Stimulated activated naive B cell treated with anti-CD40 and anti-IgM and Interleukin-4, amounts not matched to agents 10 μg/mL and 1 μg/mL and 100 μg/mL, for 72 hours (primary cell): ENCODE results near the gene MFNG.

Experiments
- ATAC-seq, 2 donors: fragments of 150-1000 bp; cut with Tn5 transposase; replicated peaks; 2 replicates each; pipeline ENCODE4 v1.10.0; 2021; ENCODE audit warnings: moderate library complexity in 1 of 2
- DNase-seq: peaks from one replicate; pipeline ENCODE4 v3.0.0; 2021
- H3K27ac Mint-ChIP-seq: one replicate; pipeline ENCODE4 v1.8.0; 2022; ENCODE audit warnings: mild to moderate bottlenecking, mixed read lengths
- H3K27me3 Mint-ChIP-seq, 2 donors: one replicate each; pipeline ENCODE4 v1.8.0; 2022; ENCODE audit warnings: mixed read lengths in 2 of 2
- H3K36me3 Mint-ChIP-seq, 2 donors: one replicate each; pipeline ENCODE4 v1.8.0; 2022; ENCODE audit warnings: mixed read lengths in 2 of 2, mild to moderate bottlenecking in 1 of 2
- H3K4me1 Mint-ChIP-seq, 2 donors: one replicate each; pipeline ENCODE4 v1.8.0; 2022; ENCODE audit warnings: mixed read lengths in 2 of 2, mild to moderate bottlenecking in 1 of 2
- H3K4me3 Mint-ChIP-seq, 2 donors: one replicate each; pipeline ENCODE4 v1.8.0; 2022; ENCODE audit warnings: mild to moderate bottlenecking in 2 of 2, mixed read lengths in 2 of 2, moderate library complexity in 1 of 2
- H3K9me3 Mint-ChIP-seq, 2 donors: one replicate each; pipeline ENCODE4 v1.8.0; 2022; ENCODE audit warnings: mixed read lengths in 2 of 2, mild to moderate bottlenecking in 1 of 2

MFNG gene

DNA sequence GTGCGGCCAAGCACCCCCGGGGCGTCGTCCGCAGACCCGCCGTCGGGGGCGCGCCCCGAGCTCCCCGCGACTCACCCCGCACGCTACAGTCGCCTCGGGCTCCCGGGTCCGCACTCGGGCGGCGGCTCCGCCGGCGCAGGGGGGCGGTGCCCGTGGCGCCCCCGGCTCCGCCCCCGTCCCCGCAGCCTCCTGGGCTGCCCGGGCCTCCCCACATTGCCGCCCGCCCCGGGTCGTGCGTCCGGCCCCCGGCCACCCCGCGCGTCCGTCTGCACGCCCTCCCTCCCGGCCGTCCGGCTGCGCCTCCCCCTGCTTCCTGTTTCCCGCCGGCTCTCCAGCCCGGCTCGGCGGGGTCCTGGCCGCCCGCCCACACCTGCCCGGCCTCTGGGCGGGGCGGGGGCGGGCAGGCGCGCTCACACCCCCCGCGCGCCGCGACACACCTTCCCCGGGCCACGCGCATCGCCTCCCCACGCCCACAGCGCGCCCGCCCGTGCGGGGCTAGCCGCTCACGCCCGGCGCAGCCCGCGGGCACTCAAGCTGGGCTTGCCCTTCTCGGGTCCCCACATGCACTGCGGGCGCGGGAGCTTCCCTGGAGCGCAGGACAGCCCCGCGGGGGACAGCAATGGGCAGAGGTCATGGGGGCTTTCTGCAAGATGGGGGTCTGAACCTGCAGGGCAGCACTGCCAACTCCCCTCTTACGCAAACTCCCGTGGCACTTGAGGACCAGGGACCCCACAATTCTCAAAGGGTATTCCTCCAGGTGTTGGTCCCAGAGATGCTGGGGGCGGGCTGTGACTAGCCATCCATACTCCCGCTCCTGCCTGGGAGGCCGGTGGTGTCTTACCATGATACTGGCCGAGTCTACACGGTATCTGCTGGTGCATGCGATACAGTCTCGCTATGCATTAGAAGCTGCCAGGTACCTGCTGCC lies 33.3 kb upstream of the MFNG start, which contains the start of gene CARD10:
Gene CARD10, minus strand, starts transcription at position 148 of the 928 bp plus-strand sequence. CDS start 215 bp downstream, outside the sequence.
- DNase-seq (no peak), ATAC-seq (peak; percentile 60)
- peak within 1 kb of the TSS; percentile 70 to 78 for H3K4me3 Mint-ChIP-seq
- H3K27ac Mint-ChIP-seq = no peak within 1 kb of the TSS
- peaks cover 2 to 8% of the 10 kb centered on the region in 2 donors for H3K4me1 Mint-ChIP-seq
- peaks cover 50 to 69% of the 10 kb centered on the region in 2 donors for H3K27me3 Mint-ChIP-seq
- peaks cover 0 to 4% of the 10 kb centered on the region in 2 donors for H3K9me3 Mint-ChIP-seq
- H3K36me3 Mint-ChIP-seq = peaks cover 0 to 3% of the 10 kb centered on the region in 2 donors

DNA sequence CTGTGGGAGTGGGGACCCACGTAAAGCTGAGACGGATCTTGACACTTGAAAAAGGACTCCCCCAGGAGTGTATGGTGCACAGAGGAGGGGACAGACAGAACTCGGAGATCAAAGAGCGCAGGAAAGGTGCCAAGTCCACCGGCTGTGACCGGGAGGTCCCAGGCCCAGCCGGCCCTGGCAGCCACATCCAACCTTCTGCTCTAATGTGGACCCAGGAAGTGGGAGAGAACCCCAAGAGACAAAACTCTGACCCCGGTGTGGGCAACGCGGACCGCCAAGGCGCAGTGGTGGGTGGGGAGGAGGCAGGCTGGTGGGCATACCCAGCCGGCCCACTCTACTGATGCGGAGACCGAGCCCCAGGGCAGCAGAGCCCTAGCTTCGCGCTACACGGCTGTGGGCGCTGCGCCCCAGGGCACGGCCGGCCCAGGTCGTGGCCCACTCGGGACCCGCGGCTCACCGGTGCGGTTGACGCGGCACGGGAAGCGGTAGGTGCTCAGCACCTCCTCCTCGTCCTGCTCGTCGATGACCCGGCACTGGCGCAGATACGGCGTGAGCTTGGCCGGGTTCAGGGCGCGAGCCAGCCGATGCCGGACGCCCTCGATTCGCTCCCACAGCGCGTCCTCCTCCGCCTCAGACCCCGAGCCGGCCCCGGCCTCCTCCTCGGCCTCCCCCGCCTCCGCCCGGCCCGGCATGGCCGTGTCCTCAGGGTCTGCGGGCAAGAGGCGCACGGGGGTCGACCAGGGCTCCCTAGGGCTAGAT lies 32.5 kb upstream of the MFNG start:
- DNase-seq = no peak
- H3K4me1 Mint-ChIP-seq = peaks cover 2 to 8% of the 10 kb centered on the region in 2 donors
- no peak overlapping the region for H3K27ac Mint-ChIP-seq
- peak overlapping the region; percentile 70 to 78 for H3K4me3 Mint-ChIP-seq
- peak; percentile 26 to 35 for ATAC-seq
- peaks cover 0 to 3% of the 10 kb centered on the region in 2 donors for H3K36me3 Mint-ChIP-seq
- peaks cover 0 to 4% of the 10 kb centered on the region in 2 donors for H3K9me3 Mint-ChIP-seq
- peaks cover 50 to 65% of the 10 kb centered on the region in 2 donors for H3K27me3 Mint-ChIP-seq

DNA sequence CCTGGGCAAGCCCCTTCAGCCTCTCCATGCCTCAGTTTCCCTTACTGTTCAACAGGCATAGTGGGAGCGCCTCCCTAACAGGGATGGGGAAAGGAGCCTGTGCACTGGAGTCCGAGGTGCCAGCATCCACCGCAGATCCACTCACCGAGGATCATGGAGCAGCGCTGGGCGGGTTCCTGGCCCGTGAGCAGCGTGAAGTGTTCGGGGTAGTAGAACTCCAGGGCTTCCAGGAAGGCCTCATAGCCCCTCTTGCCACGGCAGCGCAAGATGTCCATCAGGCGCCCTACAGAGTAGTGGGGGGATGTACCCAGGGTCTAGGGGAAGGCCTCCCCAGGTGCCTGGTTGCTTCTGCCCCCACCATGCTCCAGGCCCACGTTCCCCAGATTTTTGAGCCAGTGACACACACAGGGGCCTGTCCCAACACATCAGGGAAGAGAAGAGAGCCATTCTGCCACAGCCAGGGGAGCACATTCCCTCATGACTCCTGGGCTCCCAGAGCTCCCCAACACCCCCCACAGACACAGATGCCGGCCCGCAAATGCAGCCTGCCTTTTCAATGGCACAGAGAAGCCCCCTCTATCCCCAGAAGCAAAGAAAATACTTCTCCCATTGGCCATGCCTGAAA lies 31.8 kb upstream of the MFNG start:
- Mint-ChIP-seq H3K27ac (no peak overlapping the region), H3K4me1 (peaks cover 2 to 8% of the 10 kb centered on the region in 2 donors), H3K4me3 (peak overlapping the region; percentile 69 to 70), H3K9me3 (peaks cover 0 to 4% of the 10 kb centered on the region in 2 donors), H3K27me3 (peaks cover 47 to 64% of the 10 kb centered on the region in 2 donors), H3K36me3 (peaks cover 0 to 3% of the 10 kb centered on the region in 2 donors)
- DNase-seq (no peak), ATAC-seq (no peak)

DNA sequence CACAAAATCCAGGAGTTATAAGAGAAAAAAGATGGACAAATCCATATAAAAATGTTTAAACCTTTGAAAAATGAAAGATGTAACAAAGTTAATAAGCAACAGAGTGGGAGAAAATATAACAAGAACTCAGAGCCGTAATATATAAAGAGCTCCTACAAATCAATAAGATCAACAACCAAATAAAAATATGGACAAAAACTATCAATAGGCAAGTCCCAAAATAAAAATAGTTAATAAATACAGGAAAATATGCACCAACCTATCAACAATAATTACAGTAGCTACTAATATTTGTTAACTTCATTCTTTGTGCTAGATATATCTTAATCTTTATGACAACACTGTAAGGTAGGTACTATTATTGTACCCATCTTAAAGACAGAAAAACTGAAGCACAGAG lies 30.3 kb upstream of the MFNG start:
- H3K27me3 Mint-ChIP-seq = peaks cover 36 to 50% of the 10 kb centered on the region in 2 donors
- peaks cover 0 to 4% of the 10 kb centered on the region in 2 donors for H3K9me3 Mint-ChIP-seq
- no peak for ATAC-seq
- peaks cover 2 to 8% of the 10 kb centered on the region in 2 donors for H3K4me1 Mint-ChIP-seq
- H3K36me3 Mint-ChIP-seq = peaks cover 0 to 3% of the 10 kb centered on the region in 2 donors
- DNase-seq = no peak
- H3K4me3 Mint-ChIP-seq = no peak overlapping the region
- no peak overlapping the region for H3K27ac Mint-ChIP-seq

DNA sequence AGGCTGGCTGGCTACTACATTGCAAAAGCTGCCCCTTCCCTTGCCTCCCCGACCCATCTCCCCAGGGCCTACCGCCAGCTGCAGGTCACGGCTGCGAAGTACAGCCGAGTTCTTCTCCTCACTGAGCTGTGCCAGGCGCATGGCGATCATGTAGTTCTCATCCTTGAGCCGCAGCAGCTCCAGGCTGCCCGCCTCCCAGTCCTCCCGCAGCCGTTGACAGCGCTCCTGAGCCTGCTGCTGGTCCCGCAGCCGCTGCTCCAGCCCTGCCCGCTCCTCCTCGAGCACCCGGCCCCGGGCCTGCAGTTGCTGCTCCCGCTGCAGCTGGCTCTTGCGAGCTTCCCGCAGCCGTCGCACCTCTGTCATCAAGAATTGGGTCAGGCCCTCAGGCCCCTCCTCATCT lies 29.7 kb upstream of the MFNG start:
- H3K36me3 Mint-ChIP-seq = peaks cover 0 to 3% of the 10 kb centered on the region in 2 donors
- peaks cover 2 to 8% of the 10 kb centered on the region in 2 donors for H3K4me1 Mint-ChIP-seq
- DNase-seq (no peak), ATAC-seq (no peak)
- peaks cover 32 to 44% of the 10 kb centered on the region in 2 donors for H3K27me3 Mint-ChIP-seq
- H3K27ac Mint-ChIP-seq = no peak overlapping the region
- peaks cover 0 to 4% of the 10 kb centered on the region in 2 donors for H3K9me3 Mint-ChIP-seq
- H3K4me3 Mint-ChIP-seq = no peak overlapping the region

DNA sequence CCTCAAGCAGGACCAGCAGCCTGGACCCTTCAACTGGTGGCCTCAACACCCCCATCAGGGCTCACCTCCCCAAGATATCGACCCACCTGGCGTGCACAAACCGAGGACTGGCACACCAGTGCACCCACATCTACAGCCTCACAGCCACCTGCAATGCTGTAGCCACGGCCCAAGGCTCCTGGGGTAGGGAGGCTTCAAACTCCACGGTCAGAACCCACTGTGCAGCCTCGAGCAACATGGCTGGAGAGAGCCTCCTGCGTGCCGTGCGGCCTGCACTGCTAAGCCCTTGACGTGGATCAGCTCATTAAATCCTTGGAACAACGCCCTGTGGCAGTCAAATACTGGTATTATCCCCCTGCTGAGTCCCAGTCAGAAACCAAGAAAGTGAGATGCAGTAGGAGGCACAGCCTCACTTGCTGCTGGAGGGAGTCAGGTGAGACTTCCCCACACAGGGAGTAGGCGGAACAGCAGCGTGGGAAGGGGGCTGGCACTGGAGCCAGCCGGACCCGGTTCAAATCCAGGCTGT lies 28.4 kb upstream of the MFNG start:
- Mint-ChIP-seq H3K27me3 (peaks cover 25 to 35% of the 10 kb centered on the region in 2 donors), H3K9me3 (peaks cover 0 to 4% of the 10 kb centered on the region in 2 donors), H3K4me1 (peaks cover 2 to 8% of the 10 kb centered on the region in 2 donors), H3K27ac (no peak overlapping the region), H3K36me3 (peaks cover 0 to 3% of the 10 kb centered on the region in 2 donors), H3K4me3 (no peak overlapping the region)
- DNase-seq (no peak), ATAC-seq (no peak)

GRCh38 chr22:37511395-37512104 lies 25.4 kb upstream of the MFNG start:
- Mint-ChIP-seq H3K4me3 (no peak overlapping the region), H3K36me3 (no peaks in the 10 kb centered on the region), H3K9me3 (peaks cover 0 to 4% of the 10 kb centered on the region in 2 donors), H3K27me3 (peaks cover 16 to 27% of the 10 kb centered on the region in 2 donors), H3K4me1 (no peaks in the 10 kb centered on the region), H3K27ac (no peak overlapping the region)
- DNase-seq (no peak), ATAC-seq (no peak)

DNA sequence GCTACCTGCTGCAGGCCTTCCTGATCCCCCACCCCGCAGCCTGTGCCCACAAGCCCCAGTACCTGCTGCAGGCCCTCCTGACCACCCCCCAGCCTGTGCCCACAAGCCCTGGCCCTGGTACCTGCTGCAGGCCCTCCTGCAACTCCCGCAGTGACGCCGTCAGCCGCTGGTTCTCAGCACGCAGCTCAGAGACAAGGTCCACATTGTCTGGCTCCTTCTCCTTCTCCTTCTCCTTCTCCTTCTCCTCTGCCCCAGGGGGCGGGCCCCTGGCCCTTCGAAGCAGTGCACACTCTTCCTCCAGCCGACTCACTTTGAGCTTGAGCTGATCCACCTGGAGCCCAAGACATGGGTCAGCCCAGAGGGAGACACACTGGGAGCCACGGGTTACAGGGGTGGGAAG lies 23.9 kb upstream of the MFNG start:
- Mint-ChIP-seq H3K27me3 (peaks cover 12 to 24% of the 10 kb centered on the region in 2 donors), H3K9me3 (no peaks in the 10 kb centered on the region), H3K27ac (no peak overlapping the region), H3K4me3 (no peak overlapping the region), H3K4me1 (no peaks in the 10 kb centered on the region), H3K36me3 (no peaks in the 10 kb centered on the region)
- ATAC-seq (no peak), DNase-seq (no peak)

GRCh38 chr22:37509059-37509860 lies 23.1 kb upstream of the MFNG start:
- DNase-seq = no peak
- H3K4me1 Mint-ChIP-seq = no peaks in the 10 kb centered on the region
- peaks cover 8 to 25% of the 10 kb centered on the region in 2 donors for H3K27me3 Mint-ChIP-seq
- no peaks in the 10 kb centered on the region for H3K36me3 Mint-ChIP-seq
- ATAC-seq = no peak
- no peak overlapping the region for H3K4me3 Mint-ChIP-seq
- H3K27ac Mint-ChIP-seq = no peak overlapping the region
- H3K9me3 Mint-ChIP-seq = no peaks in the 10 kb centered on the region

- Mint-ChIP-seq H3K4me1 (no peaks in the 10 kb centered on the region), H3K27ac (peak overlapping the region; percentile 33), H3K9me3 (no peaks in the 10 kb centered on the region), H3K4me3 (no peak overlapping the region), H3K27me3 (peaks cover 7 to 22% of the 10 kb centered on the region in 2 donors), H3K36me3 (no peaks in the 10 kb centered on the region)
- DNase-seq = no peak
- ATAC-seq = no peak
Observed at GRCh38 chr22:37508431-37508992, 22.3 kb upstream of the MFNG start.

DNA sequence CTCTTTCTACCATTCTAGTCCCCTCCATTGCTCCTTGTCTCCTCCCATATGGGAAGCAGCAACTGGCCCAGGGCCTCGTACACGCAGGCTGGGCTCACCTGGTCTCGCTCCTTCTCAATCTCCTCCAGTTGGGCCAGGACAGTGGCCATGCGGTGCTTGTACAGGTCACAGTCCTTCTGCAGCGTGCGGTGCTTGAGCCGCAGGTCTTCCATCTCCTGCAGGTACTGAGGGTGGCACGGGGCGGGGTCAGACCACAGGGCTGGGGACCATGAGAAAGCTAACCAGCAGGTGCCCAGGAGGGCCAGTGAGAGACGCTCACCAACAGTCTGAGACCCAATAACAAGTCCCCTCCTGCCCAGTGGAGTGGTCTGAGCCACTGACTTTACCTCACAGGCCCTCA lies 21.5 kb upstream of the MFNG start:
- H3K27ac Mint-ChIP-seq = no peak overlapping the region

DNA sequence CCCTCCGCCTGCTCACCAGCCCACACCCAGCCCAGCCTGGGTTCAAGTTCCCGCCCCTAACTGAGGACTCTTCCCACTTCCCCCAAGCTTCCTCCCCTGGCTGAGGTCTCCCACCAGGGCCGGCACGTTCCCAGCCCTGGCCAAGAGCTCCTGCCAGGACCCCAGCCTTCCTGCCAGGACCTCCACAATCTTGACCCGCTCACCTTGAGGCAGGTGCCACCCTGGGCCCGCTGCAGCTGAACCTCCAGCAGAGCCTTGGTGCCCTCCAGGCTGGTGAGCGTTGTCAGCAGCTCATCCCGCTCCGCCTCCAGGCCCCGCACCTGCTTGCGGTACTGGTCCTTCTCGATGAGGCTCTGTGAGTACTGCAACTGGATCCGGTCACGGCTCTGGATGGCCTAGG lies 19.8 kb upstream of the MFNG start:
- H3K36me3 Mint-ChIP-seq = no peaks in the 10 kb centered on the region
- no peak overlapping the region for H3K4me3 Mint-ChIP-seq
- no peaks in the 10 kb centered on the region for H3K9me3 Mint-ChIP-seq
- ATAC-seq (no peak), DNase-seq (no peak)
- no peak overlapping the region for H3K27ac Mint-ChIP-seq
- H3K27me3 Mint-ChIP-seq = peaks cover 16 to 32% of the 10 kb centered on the region in 2 donors
- peaks cover 0 to 3% of the 10 kb centered on the region in 2 donors for H3K4me1 Mint-ChIP-seq

More for the DNA sequence above, 21.5 kb upstream of the MFNG start:
- no peaks in the 10 kb centered on the region for H3K36me3 Mint-ChIP-seq
- peaks cover 4 to 18% of the 10 kb centered on the region in 2 donors for H3K27me3 Mint-ChIP-seq
- no peaks in the 10 kb centered on the region for H3K4me1 Mint-ChIP-seq
- H3K4me3 Mint-ChIP-seq = no peak overlapping the region
- no peak for DNase-seq
- no peak for ATAC-seq
- no peaks in the 10 kb centered on the region for H3K9me3 Mint-ChIP-seq
